Measurements from ENCODE around the gene VGLL2. TPM values are rescaled to one million over a fixed set of nuclear protein-coding genes. Genes with fewer than 3 reads are reported as not detected.

VGLL2 gene
- total RNA-seq, 2 donors from 2014 or later, result 4.2 TPM; not detected in 1

DNA sequence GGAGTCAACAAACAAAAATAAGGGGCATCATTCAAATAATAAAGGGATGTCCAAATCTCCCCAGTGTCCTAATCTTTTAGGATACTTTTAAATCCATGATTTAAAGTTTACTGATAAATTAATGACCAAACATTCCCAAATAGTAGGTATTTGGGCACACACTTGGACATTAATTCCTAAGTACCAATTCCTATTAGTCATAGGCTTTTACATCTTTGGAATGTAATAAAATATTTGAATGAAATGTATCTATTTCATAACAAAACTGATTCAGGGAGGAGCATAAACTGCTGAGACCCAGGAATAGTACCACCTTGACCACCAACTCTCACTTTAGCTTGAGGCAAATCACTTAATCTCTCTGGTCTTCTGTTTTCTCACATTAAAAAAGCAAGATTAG lies 44.3 kb downstream of the VGLL2 start:
- DNase-seq (ENCODE audit: low spot score), result no peak
- H3K9me3 ChIP-seq, result no peaks in the 10 kb centered on the region
- H3K4me1 ChIP-seq, result no peaks in the 10 kb centered on the region
- H3K4me3 ChIP-seq, result no peak overlapping the region
- no peak overlapping the region for H3K27ac ChIP-seq
- TF ChIP-seq, protein P1, sequence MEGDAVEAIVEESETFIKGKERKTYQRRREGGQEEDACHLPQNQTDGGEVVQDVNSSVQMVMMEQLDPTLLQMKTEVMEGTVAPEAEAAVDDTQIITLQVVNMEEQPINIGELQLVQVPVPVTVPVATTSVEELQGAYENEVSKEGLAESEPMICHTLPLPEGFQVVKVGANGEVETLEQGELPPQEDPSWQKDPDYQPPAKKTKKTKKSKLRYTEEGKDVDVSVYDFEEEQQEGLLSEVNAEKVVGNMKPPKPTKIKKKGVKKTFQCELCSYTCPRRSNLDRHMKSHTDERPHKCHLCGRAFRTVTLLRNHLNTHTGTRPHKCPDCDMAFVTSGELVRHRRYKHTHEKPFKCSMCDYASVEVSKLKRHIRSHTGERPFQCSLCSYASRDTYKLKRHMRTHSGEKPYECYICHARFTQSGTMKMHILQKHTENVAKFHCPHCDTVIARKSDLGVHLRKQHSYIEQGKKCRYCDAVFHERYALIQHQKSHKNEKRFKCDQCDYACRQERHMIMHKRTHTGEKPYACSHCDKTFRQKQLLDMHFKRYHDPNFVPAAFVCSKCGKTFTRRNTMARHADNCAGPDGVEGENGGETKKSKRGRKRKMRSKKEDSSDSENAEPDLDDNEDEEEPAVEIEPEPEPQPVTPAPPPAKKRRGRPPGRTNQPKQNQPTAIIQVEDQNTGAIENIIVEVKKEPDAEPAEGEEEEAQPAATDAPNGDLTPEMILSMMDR (IDR thresholded peaks at IDR 0.05), result no peak
- no peaks in the 10 kb centered on the region for H3K36me3 ChIP-seq
- no peaks in the 10 kb centered on the region for H3K27me3 ChIP-seq

DNA sequence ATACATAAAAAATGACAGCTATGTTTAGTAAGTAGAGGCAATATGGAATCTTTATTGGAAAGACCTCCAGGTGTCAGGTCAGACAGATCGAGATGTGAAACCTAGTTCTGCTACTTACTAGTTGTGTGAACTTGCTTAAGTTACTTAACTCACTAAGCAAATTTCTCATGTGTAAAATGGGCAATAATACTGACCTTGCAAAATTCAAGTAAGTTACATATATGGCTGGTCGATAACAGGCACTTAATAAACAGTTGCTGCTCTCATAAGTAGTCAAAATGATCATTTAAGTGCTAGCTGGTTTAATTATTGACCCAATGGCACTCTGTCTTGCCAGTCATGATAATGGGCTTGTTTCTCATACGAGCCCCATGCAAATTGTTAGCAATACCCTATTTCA lies 46.0 kb downstream of the VGLL2 start:
- no peaks in the 10 kb centered on the region for H3K9me3 ChIP-seq
- no peak overlapping the region for H3K27ac ChIP-seq
- DNase-seq (ENCODE audit: low spot score), result no peak
- no peak overlapping the region for H3K4me3 ChIP-seq
- H3K36me3 ChIP-seq, result no peaks in the 10 kb centered on the region
- H3K4me1 ChIP-seq, result no peaks in the 10 kb centered on the region
- TF ChIP-seq, protein P1 (IDR thresholded peaks at IDR 0.05), result no peak
- no peaks in the 10 kb centered on the region for H3K27me3 ChIP-seq

DNA sequence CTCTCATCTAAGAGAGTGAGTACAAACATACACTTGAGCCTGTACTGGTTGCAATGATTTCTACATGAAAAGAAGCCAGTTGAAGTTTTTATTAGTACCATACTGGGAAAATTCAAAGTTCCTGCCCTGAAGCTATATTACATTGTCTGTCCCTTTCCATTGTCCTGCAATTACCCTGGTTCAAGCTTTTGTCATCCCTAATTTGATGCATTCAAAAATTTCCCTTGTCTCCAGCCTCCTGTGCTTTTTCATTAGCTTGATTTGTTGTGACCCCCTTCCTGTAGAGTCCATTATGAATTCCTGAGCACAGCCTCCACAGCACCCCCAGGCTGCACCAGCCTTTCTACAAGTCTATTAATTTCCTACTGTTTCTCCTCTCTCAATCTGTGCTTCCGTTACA lies 46.4 kb downstream of the VGLL2 start:
- Histone ChIP-seq H3K9me3 (no peaks in the 10 kb centered on the region), H3K27ac (no peak overlapping the region), H3K4me3 (no peak overlapping the region), H3K36me3 (no peaks in the 10 kb centered on the region), H3K4me1 (no peaks in the 10 kb centered on the region), H3K27me3 (no peaks in the 10 kb centered on the region)
- TF ChIP-seq, protein P1 (IDR thresholded peaks at IDR 0.05), result no peak
- no peak for DNase-seq (ENCODE audit: low spot score)

DNA sequence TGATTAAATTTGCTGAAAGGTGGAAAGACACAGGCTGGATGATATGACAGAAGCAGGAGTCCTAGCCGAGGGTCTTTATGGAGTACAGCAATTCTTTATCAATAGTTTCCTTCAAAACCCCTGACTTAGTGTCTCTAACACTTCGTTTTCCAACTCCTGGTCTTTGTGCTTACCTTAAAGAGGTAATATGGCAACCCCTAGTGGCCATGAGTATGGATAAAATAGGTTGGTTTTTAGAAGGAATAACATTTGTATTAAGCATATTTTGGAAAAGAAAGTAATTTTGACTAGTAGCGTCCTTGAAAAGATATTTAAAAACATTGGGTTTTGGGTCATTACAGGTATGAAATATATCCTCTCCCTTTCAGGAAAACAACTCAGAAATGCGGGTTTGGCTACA lies 51.9 kb downstream of the VGLL2 start:
- Histone ChIP-seq H3K4me1 (no peaks in the 10 kb centered on the region), H3K36me3 (no peaks in the 10 kb centered on the region), H3K4me3 (no peak overlapping the region), H3K9me3 (no peaks in the 10 kb centered on the region), H3K27ac (no peak overlapping the region), H3K27me3 (no peaks in the 10 kb centered on the region)
- TF ChIP-seq, protein P1 (IDR thresholded peaks at IDR 0.05), result peak; percentile 30 to 60
- no peak for DNase-seq (ENCODE audit: low spot score)

Other genes starting within 250 kb of the VGLL2 start
- not detected for gene ROS1, start 160.4 kb downstream of the VGLL2 start, total RNA-seq
- gene DCBLD1, start 217.1 kb downstream of the VGLL2 start, total RNA-seq, result 1 to 10 TPM; 6.3 to 7.1 TPM